Suprapubic skin (tissue), 4 donors: ENCODE results near the gene COL9A3. TPM values are rescaled to one million over a fixed set of nuclear protein-coding genes. Genes with fewer than 3 reads are reported as not detected.

Experiments used
- DNase-seq, 2 donors: peaks; one replicate each; pipeline ENCODE4 v3.0.0-alpha.2; 2019; ENCODE audit warnings: low spot score in 2 of 2
- H3K27ac ChIP-seq: fragments of 200-600 bp; sonication (generic); one replicate; pipeline ENCODE4 v1.5.1; 2019
- H3K27me3 ChIP-seq: fragments of 200-600 bp; sonication (generic); one replicate; pipeline ENCODE4 v1.5.1; 2019
- H3K36me3 ChIP-seq: fragments of 200-600 bp; sonication (generic); one replicate; pipeline ENCODE4 v1.5.1; 2019
- H3K4me1 ChIP-seq: fragments of 200-600 bp; sonication (generic); one replicate; pipeline ENCODE4 v1.5.1; 2019
- H3K4me3 ChIP-seq: fragments of 200-600 bp; sonication (generic); one replicate; pipeline ENCODE4 v1.5.1; 2019; ENCODE audit warnings: mild to moderate bottlenecking
- H3K9me3 ChIP-seq: fragments of 200-600 bp; sonication (generic); one replicate; pipeline ENCODE4 v1.5.1; 2019
- EP300 ChIP-seq: sonication (generic); formaldehyde crosslinking; IDR thresholded peaks from one replicate; pipeline ENCODE4 v1.6.1; 2017; ENCODE audit warnings: antibody characterized with exemption
- POLR2A ChIP-seq, 2 donors: fragments of 450-650 bp; IDR thresholded peaks; one replicate each; pipeline ENCODE4 v1.6.1; 2017; ENCODE audit warnings: antibody characterized with exemption in 2 of 2, mild to moderate bottlenecking in 2 of 2, moderate library complexity in 2 of 2
- POLR2AphosphoS5 ChIP-seq, 3 donors: sonication (generic); formaldehyde crosslinking; IDR thresholded peaks; one replicate each; pipeline ENCODE4 v1.6.1; 2017; ENCODE audit warnings: antibody characterized with exemption in 3 of 3
- WGBS: methylation state at CpG from one replicate; pipeline ENCODE4 v1.1.5; 2018; 5-methylcytosine and 5-hydroxymethylcytosine counted together
- total RNA-seq, 4 donors: library from RNA; depleted of rRNA; stranded (reverse); fragments of >200 nt; gene quantifications; one replicate each; pipeline ENCODE4 v1.1.0, GENCODE V29; 2016
- TF ChIP-seq, protein P1 (sequence below), 2 donors: fragments of 200-600 bp in 1 of 2; fragments of 450-650 bp in 1 of 2; sonication (generic) in 1 of 2; IDR thresholded peaks; one replicate each; pipeline ENCODE4 v1.5.1; 2016 to 2019; ENCODE audit warnings: antibody characterized with exemption in 2 of 2, mild to moderate bottlenecking in 1 of 2, moderate library complexity in 1 of 2

COL9A3 gene
- total RNA-seq, 4 donors from 2014 or later, result 6.1 to 11.3 (median 8.1) TPM

GRCh38 chr20:62788607-62789006 lies 28.2 kb upstream of the COL9A3 start:
- WGBS, result 81% methylated on average over 7 of the region's 15 CpGs
- peaks cover 16% of the 10 kb centered on the region for H3K27me3 ChIP-seq
- no peak overlapping the region for H3K4me3 ChIP-seq
- H3K36me3 ChIP-seq, result no peaks in the 10 kb centered on the region
- TF ChIP-seq EP300 (no peak), POLR2A (IDR thresholded peaks at IDR 0.05) (no peak), POLR2AphosphoS5 (IDR thresholded peaks at IDR 0.05) (no peak)
- TF ChIP-seq, protein P1, sequence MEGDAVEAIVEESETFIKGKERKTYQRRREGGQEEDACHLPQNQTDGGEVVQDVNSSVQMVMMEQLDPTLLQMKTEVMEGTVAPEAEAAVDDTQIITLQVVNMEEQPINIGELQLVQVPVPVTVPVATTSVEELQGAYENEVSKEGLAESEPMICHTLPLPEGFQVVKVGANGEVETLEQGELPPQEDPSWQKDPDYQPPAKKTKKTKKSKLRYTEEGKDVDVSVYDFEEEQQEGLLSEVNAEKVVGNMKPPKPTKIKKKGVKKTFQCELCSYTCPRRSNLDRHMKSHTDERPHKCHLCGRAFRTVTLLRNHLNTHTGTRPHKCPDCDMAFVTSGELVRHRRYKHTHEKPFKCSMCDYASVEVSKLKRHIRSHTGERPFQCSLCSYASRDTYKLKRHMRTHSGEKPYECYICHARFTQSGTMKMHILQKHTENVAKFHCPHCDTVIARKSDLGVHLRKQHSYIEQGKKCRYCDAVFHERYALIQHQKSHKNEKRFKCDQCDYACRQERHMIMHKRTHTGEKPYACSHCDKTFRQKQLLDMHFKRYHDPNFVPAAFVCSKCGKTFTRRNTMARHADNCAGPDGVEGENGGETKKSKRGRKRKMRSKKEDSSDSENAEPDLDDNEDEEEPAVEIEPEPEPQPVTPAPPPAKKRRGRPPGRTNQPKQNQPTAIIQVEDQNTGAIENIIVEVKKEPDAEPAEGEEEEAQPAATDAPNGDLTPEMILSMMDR (IDR thresholded peaks at IDR 0.05), result no peak
- no peaks in the 10 kb centered on the region for H3K9me3 ChIP-seq
- H3K4me1 ChIP-seq, result peaks cover 9% of the 10 kb centered on the region
- H3K27ac ChIP-seq, result no peak overlapping the region
- no peak for DNase-seq

- Histone ChIP-seq H3K27me3 (peaks cover 16% of the 10 kb centered on the region), H3K4me1 (peaks cover 21% of the 10 kb centered on the region), H3K4me3 (no peak overlapping the region), H3K36me3 (no peaks in the 10 kb centered on the region), H3K9me3 (no peaks in the 10 kb centered on the region), H3K27ac (no peak overlapping the region)
- DNase-seq, result no peak
- TF ChIP-seq POLR2AphosphoS5 (IDR thresholded peaks at IDR 0.05) (no peak), POLR2A (IDR thresholded peaks at IDR 0.05) (no peak), EP300 (no peak)
- 80% methylated on average over 9 of the region's 12 CpGs for WGBS
These were observed 26.8 kb upstream of the COL9A3 start for GRCh38 chr20:62790075-62790474.

DNA sequence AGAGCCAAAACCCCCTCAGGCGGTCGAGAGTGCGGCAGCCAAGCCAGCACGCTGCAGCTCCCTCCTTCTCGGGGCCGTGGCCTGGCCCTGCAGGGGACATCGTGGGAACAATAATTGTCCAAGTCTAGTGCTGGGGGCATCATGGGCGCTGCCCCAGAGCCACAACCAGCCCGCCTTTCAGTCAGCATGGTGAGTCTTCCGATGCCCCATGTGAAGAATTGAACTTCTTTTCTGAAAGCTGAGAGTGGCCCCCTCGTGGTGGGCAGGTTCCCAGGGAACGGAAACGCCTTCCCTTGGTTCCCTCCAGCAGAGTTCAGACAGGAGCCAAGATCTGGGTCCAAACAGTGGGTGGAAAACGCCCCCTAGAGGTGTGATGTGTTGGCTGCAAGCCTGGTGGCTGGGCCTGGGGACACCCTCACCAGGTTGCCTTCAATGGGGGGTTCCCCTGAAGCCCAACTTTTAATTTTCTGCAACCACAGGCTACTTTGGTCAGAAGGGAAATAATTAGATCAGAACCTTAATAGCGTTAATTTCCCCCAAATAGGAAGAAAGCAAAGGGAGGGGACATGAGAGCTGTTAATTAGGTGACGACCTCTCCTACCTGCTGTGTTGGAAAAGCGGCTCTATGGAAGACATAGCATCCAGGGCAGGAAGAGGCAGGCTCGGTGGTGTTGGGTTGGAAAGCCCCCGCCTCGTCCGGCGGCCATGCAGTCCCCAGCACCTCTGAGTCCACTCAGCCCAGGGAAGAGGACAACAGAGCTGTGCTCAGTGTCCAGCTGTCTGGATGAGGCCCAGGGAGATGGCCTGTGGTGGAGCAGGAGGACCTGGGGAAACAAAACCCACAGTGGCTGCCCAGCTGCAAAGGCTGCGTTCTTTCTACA lies 25.3 kb upstream of the COL9A3 start:
- no peaks in the 10 kb centered on the region for H3K36me3 ChIP-seq
- peak; percentile 85 to 89 for DNase-seq
- peaks cover 2% of the 10 kb centered on the region for H3K27me3 ChIP-seq
- H3K4me1 ChIP-seq, result peaks cover 31% of the 10 kb centered on the region
- 26% methylated on average over 21 of the region's 23 CpGs for WGBS
- TF ChIP-seq, protein P1 (IDR thresholded peaks at IDR 0.05), result peak; percentile 85 to 86
- no peak for TF ChIP-seq EP300
- H3K4me3 ChIP-seq, result no peak overlapping the region
- H3K9me3 ChIP-seq, result no peaks in the 10 kb centered on the region
- no peak overlapping the region for H3K27ac ChIP-seq

DNA sequence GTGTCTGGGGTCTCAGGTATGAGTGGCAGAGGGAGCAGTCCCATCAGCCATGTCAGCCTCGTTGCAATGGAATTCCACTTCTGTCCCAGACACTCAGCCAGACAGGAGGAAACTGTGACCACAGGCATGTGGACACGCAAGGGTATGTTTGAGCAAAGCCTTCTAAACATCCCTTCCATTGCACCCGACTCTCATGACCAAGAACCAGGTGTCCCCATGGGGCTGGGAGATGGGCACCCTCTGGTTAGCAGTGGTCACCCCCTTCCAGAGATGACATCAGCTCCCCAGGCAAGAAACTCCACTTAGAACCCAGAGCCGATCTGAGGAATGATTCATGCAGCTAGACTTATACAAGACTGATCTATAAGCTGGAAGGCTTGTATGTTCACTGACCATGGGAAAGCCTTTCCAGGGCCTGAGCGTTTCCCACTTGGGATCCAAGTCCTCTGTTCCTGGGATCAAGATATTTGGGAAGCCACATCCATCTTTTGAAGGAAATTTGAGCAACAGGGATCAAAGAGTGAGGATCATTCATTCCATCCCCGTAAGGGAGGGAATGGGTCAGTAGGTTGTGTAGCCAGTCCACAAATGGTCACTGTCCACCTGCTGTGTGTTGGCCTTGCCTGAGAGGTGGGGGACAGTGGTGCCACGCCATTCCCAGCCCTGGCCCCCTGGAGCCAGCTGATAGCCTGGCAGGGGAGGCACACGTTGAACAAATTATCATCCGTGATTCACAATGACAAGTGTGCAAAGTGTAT lies 24.5 kb upstream of the COL9A3 start:
- 82% methylated on average over 8 of the region's 9 CpGs for WGBS
- TF ChIP-seq POLR2A (IDR thresholded peaks at IDR 0.05), result no peak
- TF ChIP-seq, protein P1 (IDR thresholded peaks at IDR 0.05), result no peak
- TF ChIP-seq EP300, result no peak
- TF ChIP-seq POLR2AphosphoS5 (IDR thresholded peaks at IDR 0.05), result no peak

GRCh38 chr20:62792940-62793756 lies 23.7 kb upstream of the COL9A3 start:
- WGBS, result 81% methylated on average over 15 of the region's 22 CpGs
- TF ChIP-seq POLR2AphosphoS5 (IDR thresholded peaks at IDR 0.05) (no peak), POLR2A (IDR thresholded peaks at IDR 0.05) (no peak), EP300 (no peak)
- TF ChIP-seq, protein P1 (IDR thresholded peaks at IDR 0.05), result no peak
- DNase-seq, result no peak
- Histone ChIP-seq H3K36me3 (peaks cover 3% of the 10 kb centered on the region), H3K9me3 (no peaks in the 10 kb centered on the region), H3K4me1 (peaks cover 44% of the 10 kb centered on the region), H3K4me3 (peak overlapping the region; percentile 84), H3K27me3 (no peaks in the 10 kb centered on the region), H3K27ac (peak overlapping the region; percentile 90)

More for the DNA sequence above, 24.5 kb upstream of the COL9A3 start:
- peaks cover 38% of the 10 kb centered on the region for H3K4me1 ChIP-seq
- DNase-seq, result no peak
- no peaks in the 10 kb centered on the region for H3K27me3 ChIP-seq
- no peaks in the 10 kb centered on the region for H3K9me3 ChIP-seq
- H3K27ac ChIP-seq, result no peak overlapping the region
- H3K36me3 ChIP-seq, result no peaks in the 10 kb centered on the region
- H3K4me3 ChIP-seq, result no peak overlapping the region
